HPDE6-E6E7 (cell line): Measurements from ENCODE around the gene PTK7.

Experiments
- DNase-seq: peaks from one replicate; pipeline ENCODE4 v3.0.0; 2011; ENCODE audit warnings: missing footprints; ENCODE audit errors: extremely low spot score

PTK7 gene

GRCh38 chr6:43180058-43180457 is 103.9 kb downstream of the PTK7 start:
- DNase-seq = no peak

GRCh38 chr6:43180985-43181384 is 104.9 kb downstream of the PTK7 start:
- DNase-seq = no peak

DNA sequence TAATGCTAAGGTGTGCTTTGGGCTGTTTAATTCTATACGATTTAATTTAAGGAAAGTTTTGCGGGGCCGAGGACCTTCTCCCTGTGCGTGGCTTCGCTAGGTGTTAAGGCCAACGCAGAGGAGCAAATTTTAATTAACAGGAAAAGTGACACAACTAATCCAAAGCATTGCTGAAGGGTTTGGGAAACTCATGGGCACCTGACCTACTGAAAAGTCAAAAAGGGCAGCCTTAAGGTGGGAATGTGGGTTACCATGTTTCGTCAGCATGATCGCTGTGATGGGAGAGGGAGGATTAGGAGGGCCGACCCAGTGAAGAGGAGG is 105.5 kb downstream of the PTK7 start:
- no peak for DNase-seq

GRCh38 chr6:43181942-43182860 is 106.1 kb downstream of the PTK7 start, which contains the start of gene CUL9:
Gene CUL9, plus strand, starts transcription at chr6:43182196. Its CDS starts 2,115 bp downstream, at chr6:43184311.
- no peak for DNase-seq

- DNase-seq = no peak
Observed at GRCh38 chr6:43183441-43183840, 107.3 kb downstream of the PTK7 start.

- DNase-seq = no peak
Observed at GRCh38 chr6:43184268-43184985, 108.3 kb downstream of the PTK7 start.

DNA sequence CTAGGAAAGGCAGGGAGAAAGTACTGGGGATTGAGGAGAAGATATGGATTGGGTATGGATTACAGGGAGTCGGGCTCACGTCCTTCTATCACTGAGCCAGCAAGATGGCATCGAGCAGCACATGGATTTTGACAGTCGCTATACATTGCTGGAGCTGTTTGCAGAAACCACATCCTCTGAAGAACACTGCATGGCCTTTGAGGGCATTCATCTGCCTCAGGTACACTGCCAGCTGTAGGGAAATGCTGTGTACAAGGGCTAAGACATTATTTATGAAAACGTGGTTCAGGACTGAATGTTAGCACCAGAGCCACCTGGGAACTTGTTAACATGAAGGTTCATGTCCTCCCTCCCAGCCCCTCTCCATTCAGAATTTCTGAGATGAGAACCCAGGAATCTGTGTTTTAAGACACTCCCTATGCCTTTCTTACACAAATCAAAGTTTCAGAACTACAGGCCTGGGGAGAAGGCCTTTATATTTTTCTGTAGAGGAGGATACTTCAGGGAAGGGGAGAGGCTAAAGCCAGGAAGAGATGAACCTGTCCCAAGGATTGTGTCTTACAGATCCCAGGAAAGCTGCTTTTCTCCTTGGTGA is 109.4 kb downstream of the PTK7 start:
- DNase-seq = no peak

GRCh38 chr6:43186019-43186418 is 109.9 kb downstream of the PTK7 start:
- no peak for DNase-seq

DNA sequence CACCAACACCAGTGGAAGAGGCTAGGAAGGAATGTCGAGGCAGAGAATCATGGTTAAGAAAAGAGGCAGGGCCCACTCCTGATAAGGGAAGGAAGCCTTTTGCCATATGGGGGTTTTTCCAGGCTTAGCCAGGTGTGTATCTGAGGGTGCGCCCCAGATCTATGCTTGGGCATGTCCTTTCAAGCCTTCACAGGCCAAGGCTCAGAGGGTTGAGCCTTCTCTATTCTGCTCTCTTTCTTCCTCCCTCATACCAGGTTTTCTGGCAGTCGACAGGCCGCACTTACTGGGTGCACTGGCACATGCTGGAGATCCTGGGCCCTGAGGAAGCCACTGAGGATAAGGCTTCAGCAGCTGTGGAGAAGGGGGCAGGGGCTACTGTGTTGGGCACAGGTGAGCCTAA is 110.6 kb downstream of the PTK7 start:
- no peak for DNase-seq

GRCh38 chr6:43187821-43188220 is 111.7 kb downstream of the PTK7 start:
- DNase-seq = no peak

DNA sequence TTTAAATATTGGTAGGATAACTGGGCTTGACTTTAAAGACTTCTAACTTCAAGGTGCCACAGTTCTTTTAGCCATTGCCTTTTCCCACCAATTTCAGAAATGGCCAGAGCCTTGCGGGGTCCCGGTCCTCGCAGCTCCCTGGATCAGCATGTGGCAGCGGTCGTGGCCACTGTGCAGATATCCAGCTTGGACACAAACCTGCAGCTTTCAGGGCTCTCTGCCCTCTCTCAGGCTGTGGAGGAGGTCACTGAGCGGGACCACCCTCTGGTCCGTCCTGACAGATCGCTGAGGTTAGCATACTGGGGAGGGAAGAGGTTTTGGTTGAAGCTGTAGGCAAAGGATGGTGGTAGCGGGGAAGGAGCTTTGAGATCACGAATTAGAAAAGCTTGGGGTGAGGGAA is 112.3 kb downstream of the PTK7 start:
- DNase-seq = no peak

DNA sequence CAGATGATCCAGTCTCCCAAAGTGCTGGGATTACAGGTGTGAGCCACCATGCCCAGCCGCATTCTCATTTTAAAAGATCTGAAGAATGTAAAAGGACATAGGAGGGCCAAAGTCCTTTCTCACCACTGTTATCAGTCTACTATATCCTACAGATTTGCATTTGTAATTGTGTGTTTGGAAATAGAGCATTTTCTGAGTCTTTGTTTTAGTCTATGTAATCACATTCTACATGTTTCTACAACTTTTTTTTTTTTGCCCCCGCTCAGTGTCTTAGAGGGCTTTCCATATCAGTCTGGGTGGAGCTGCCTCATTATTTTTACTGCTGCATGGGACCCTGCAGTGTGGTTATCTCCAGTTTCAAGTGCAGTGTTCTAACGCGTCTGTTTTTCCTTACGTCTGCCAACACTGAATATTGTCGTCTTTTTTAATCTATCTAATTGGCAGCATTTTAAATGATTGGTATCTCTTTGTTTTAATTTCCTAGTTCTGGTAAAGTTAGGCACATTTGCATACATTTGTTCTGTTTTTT is 113.7 kb downstream of the PTK7 start:
- no peak for DNase-seq

GRCh38 chr6:43192911-43193310 is 116.8 kb downstream of the PTK7 start:
- DNase-seq = no peak

DNA sequence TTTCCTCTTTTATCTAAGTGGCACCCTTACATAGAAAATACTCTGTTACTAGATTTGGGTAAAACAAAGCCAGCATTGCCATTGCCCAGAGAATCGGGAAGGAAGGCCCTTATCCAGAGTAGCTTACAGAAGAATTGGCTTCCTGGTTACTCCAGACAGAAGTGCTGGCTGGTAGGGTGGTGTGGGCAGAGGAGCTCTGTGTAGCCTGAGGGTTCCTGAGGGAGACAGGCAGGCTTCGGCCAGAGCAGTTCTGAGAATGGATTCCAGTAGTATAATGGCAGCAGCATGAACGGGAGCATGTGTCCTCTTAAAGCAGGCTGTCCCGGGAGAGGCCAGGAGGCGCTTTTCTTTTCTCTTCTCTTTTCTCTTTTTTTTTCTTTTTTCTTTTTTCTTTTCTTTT is 117.8 kb downstream of the PTK7 start:
- no peak for DNase-seq

DNA sequence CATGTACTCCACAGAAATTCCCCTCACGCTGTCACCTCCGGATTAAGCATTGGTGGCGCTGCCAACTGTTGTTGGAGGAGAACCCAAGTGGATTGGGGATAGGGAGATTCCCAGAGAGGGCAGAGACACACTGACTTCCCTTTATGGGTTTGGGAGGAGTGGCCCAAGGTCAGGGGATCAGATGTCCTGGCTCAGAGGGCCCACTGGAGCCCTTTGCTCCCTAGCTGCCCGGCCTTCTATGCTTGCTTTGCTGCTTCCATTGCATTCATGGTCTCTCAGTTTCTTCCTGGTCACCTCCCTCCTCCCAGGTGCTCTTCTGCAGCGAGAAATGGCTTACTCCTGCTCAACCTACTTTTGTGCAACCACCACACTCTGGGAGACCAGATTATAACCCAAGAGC is 120.2 kb downstream of the PTK7 start:
- DNase-seq = no peak

DNA sequence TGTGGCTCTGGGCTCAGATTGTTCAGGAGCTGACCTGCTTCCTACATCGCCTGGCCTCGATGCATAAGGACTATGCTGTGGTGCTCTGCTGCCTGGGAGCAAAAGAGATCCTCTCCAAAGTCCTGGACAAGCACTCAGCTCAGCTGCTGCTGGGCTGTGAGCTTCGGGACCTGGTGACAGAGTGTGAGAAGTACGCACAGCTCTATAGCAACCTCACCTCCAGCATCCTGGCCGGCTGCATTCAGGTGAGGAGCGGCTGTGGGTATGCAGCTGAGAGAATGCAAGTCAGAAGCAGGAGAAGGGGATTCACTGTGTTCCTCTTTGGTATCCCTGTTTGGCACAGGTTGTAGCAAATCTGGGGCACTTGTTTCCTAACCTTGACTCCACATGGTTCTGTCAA is 123.8 kb downstream of the PTK7 start:
- DNase-seq = no peak

DNA sequence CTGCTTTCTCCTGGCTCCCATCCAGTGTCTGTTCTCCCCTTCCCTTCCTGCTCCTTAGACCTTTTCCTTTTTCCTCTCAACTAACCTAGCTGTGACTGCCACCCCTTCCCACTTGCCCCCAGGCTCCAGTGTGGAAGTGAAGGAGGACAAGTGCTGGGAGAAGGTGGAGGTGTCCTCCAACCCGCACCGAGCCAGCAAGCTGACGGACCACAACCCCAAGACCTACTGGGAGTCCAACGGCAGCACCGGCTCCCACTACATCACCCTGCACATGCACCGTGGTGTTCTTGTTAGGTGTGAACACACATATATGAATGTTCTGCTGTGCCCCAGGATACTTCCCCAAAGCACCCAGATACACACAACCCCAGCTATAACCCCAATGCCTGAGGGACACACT is 124.4 kb downstream of the PTK7 start:
- no peak for DNase-seq

DNA sequence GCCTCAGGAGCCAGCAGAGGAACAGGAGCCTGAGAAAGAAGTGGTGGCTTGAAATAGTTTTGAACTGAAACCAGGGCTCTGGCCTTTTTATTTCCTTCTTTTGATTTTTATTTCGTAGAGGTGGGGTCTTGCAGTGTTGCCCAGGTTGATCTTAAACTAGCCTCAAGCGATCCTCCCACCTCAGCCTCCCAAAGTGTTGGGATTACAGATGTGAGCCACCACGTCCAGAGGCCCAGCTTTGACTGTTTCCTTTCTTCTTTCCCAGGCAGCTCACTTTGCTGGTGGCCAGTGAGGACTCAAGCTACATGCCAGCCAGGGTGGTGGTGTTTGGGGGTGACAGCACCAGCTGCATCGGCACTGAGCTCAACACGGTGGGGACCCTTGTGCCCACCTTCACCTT is 126.3 kb downstream of the PTK7 start:
- no peak for DNase-seq

DNA sequence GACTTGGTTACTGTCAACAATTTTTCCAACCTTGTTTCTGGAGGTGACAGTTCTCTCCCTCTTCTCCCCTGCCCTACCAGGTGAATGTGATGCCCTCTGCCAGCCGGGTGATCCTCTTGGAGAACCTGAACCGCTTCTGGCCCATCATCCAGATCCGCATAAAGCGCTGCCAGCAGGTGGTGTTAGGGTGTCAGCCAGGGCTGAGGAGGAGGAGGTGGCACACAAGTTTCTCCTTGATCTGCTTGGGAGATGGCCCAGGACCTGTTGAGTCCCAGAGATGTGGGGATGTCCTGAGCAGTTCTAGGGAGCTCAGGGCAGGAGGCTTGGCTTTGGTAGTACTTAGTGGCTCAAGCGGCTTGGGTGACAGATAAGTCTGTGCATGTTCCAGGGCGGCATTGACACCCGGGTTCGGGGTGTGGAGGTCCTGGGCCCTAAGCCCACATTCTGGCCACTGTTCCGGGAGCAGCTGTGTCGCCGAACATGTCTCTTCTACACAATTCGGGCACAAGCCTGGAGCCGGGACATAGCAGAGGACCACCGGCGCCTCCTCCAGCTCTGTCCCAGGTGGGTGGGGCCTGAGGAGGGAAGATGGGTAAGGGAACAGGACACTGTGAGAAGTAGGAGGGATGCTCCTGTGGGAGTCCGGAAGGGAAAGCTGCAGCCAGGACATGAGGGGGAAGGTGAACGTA is 127.1 kb downstream of the PTK7 start:
- no peak for DNase-seq

- DNase-seq = no peak
Observed at GRCh38 chr6:43203718-43204095, 127.6 kb downstream of the PTK7 start.

DNA sequence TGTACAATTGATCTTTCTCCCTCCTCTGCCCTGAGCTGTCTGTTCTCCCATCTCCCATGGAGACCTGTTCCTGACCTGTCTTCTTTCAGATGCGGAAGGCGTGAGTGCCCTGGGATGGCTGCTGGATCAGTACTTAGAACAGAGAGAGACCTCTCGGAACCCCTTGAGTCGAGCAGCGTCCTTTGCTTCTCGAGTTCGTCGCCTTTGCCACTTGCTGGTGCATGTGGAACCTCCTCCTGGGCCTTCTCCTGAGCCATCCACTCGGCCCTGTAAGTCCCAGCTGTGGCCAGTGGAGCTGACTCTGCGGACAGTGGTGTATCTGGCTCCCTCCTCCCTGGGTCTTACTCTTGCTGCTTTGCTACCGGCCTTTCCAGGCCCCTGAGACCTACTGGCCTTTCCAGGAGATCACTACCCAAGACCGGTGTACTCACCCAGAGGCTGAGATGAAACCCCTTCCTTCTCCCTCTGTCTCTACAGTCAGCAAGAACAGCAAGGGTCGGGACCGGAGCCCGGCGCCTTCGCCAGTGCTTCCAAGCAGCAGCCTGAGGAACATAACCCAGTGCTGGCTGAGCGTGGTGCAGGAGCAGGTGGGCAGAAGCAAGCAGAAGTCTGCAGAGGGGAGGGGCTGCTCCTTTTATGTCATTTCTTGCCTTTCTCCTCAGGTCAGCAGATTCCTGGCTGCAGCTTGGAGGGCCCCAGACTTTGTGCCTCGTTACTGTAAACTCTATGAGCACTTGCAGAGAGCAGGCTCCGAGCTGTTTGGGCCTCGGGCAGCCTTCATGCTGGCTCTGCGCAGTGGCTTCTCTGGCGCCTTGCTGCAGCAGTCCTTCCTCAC is 128.4 kb downstream of the PTK7 start:
- no peak for DNase-seq
